Lung (tissue), 12 donors: Measurements from ENCODE around the gene ARID5B. TPM values are rescaled to one million over a fixed set of nuclear protein-coding genes. Genes with fewer than 3 reads are reported as not detected.
A peak's percentile ranks its signal among the peaks of the same experiment; 100 is the strongest.

Experiments
- ATAC-seq: fragments of 200-7000 bp; cut with Tn5 transposase; one replicate; pipeline ENCODE4 v1.9.1; 2020; ENCODE audit warnings: moderate number of reproducible peaks; ENCODE audit not compliant: insufficient read depth, low FRiP score
- DNase-seq, 3 donors: peaks; one replicate each; pipeline ENCODE4 v3.0.0-alpha.2; 2013 to 2017
- H3K27ac ChIP-seq, 2 donors: one replicate each; pipeline ENCODE4 v1.5.1; 2013; ENCODE audit warnings: mild to moderate bottlenecking in 2 of 2, moderate library complexity in 2 of 2, control low read depth in 1 of 2, inconsistent platforms in 1 of 2, low read depth in 1 of 2, low read length in 1 of 2
- H3K27me3 ChIP-seq, 3 donors: one replicate each; pipeline ENCODE4 v1.5.1; 2013; ENCODE audit warnings: low read length in 2 of 3; ENCODE audit not compliant: control insufficient read depth in 3 of 3, insufficient read depth in 3 of 3
- H3K36me3 ChIP-seq, 4 donors: one replicate each; pipeline ENCODE4 v1.5.1; 2013; ENCODE audit warnings: low read length in 4 of 4, mild to moderate bottlenecking in 1 of 4, moderate library complexity in 1 of 4; ENCODE audit not compliant: control insufficient read depth in 4 of 4, insufficient read depth in 4 of 4
- H3K4me1 ChIP-seq, 5 donors: one replicate each; pipeline ENCODE4 v1.5.1; 2013; ENCODE audit warnings: low read length in 5 of 5, mild to moderate bottlenecking in 2 of 5, moderate library complexity in 1 of 5; ENCODE audit not compliant: control insufficient read depth in 5 of 5, insufficient read depth in 5 of 5
- H3K4me3 ChIP-seq: one replicate; pipeline ENCODE4 v1.5.1; 2013; ENCODE audit warnings: mild to moderate bottlenecking, control low read depth, moderate library complexity
- H3K9ac ChIP-seq, 2 donors: one replicate each; pipeline ENCODE4 v1.5.1; 2013; ENCODE audit warnings: low read length in 2 of 2, control low read depth in 1 of 2; ENCODE audit not compliant: insufficient read depth in 1 of 2
- H3K9me3 ChIP-seq, 4 donors: one replicate each; pipeline ENCODE4 v1.5.1; 2013; ENCODE audit warnings: low read length in 3 of 4, mild to moderate bottlenecking in 1 of 4, moderate library complexity in 1 of 4; ENCODE audit not compliant: control insufficient read depth in 4 of 4, insufficient read depth in 3 of 4
- CTCF ChIP-seq: IDR thresholded peaks from 2 replicates; pipeline ENCODE4 v1.5.1; 2012; ENCODE audit warnings: mild to moderate bottlenecking; ENCODE audit errors: control extremely low read depth, extremely low read depth
- WGBS, 2 donors: extraction: QIAGEN DNeasy Blood & Tissue Kit; methylation state at CpG; one replicate each; pipeline ENCODE4 v1.1.7; 2013; 5-methylcytosine and 5-hydroxymethylcytosine counted together
- polyA plus RNA-seq, 2 donors: library from polyadenylated mRNA; stranded (reverse); fragments of 200-250 nt; gene quantifications; one replicate each; pipeline ENCODE4 v1.2.1, GENCODE V29; 2013
- total RNA-seq, 2 donors: library from RNA; depleted of rRNA in 1 of 2; stranded (reverse); fragments of >200 nt in 1 of 2; gene quantifications; one replicate each; pipeline ENCODE4 v1.2.1, GENCODE V29; 2014 to 2021
- donor health status: control.
- donor health status: control.
- donor health status: Bipolar disorder and iron deficiency.
- donor health status: healthy.
- donor health status: DM: yes; HTN: yes; CAD: no.

Gene ARID5B
- total and polyA plus RNA-seq, 4 donors = 7.8 to 95.3 (median 22.0) TPM

GRCh38 chr10:61891906-61892585 lies 9.5 kb upstream of the ARID5B start:
- TF ChIP-seq CTCF = no peak
- DNase-seq = no peak
- Histone ChIP-seq H3K27ac (no peak overlapping the region), H3K27me3 (no peaks in the 10 kb centered on the region), H3K4me1 (peaks cover 0 to 10% (median 1%) of the 10 kb centered on the region in 5 donors), H3K9ac (no peak overlapping the region), H3K36me3 (no peaks in the 10 kb centered on the region), H3K9me3 (no peaks in the 10 kb centered on the region), H3K4me3 (no peak overlapping the region)
- 83 to 89% methylated on average over 5 of the region's 5 CpGs for WGBS, 2 donors
- no peak for ATAC-seq

GRCh38 chr10:61892961-61893360 lies 8.5 kb upstream of the ARID5B start:
- peak in 2 of 3 donors; percentile 50 to 74 for DNase-seq
- Histone ChIP-seq H3K9me3 (no peaks in the 10 kb centered on the region), H3K27me3 (no peaks in the 10 kb centered on the region), H3K4me3 (no peak overlapping the region), H3K4me1 (peaks cover 1 to 17% (median 2%) of the 10 kb centered on the region in 5 donors), H3K36me3 (no peaks in the 10 kb centered on the region), H3K9ac (no peak overlapping the region), H3K27ac (no peak overlapping the region)
- ATAC-seq = no peak
- no peak for TF ChIP-seq CTCF
- WGBS, 2 donors = 86 to 90% methylated on average over 4 of the region's 4 CpGs

- Histone ChIP-seq H3K4me1 (peaks cover 1 to 27% (median 6%) of the 10 kb centered on the region in 5 donors), H3K36me3 (no peaks in the 10 kb centered on the region), H3K9ac (no peak overlapping the region), H3K27me3 (no peaks in the 10 kb centered on the region), H3K27ac (no peak overlapping the region), H3K9me3 (no peaks in the 10 kb centered on the region), H3K4me3 (no peak overlapping the region)
- no peak for DNase-seq
- no peak for ATAC-seq
- WGBS, 2 donors = 84 to 87% methylated on average over 4 of the region's 4 CpGs
- TF ChIP-seq CTCF = no peak
These were observed 7.4 kb upstream of the ARID5B start for GRCh38 chr10:61894133-61894532.
